Nephron progenitor cell (in vitro differentiated cells): Measurements from ENCODE around the gene PTPN22.

Experiments
- DNase-seq: peaks from one replicate; pipeline ENCODE4 v3.0.0; 2021
- H3K27ac Mint-ChIP-seq: 2 replicates; pipeline ENCODE4 v1.8.0; 2021; ENCODE audit warnings: mild to moderate bottlenecking, moderate library complexity, mixed read lengths
- H3K27me3 Mint-ChIP-seq: 2 replicates; pipeline ENCODE4 v1.8.0; 2021; ENCODE audit warnings: mild to moderate bottlenecking, low read depth, mixed read lengths; ENCODE audit not compliant: poor library complexity
- H3K36me3 Mint-ChIP-seq: 2 replicates; pipeline ENCODE4 v1.8.0; 2021; ENCODE audit warnings: low read depth, mixed read lengths
- H3K4me1 Mint-ChIP-seq: 2 replicates; pipeline ENCODE4 v1.8.0; 2021; ENCODE audit warnings: mixed read lengths
- H3K4me3 Mint-ChIP-seq: 2 replicates; pipeline ENCODE4 v1.8.0; 2021; ENCODE audit warnings: mild to moderate bottlenecking, moderate library complexity, mixed read lengths
- H3K9me3 Mint-ChIP-seq: 2 replicates; pipeline ENCODE4 v1.8.0; 2021; ENCODE audit warnings: mild to moderate bottlenecking, moderate library complexity, mixed read lengths
- CTCF ChIP-seq: fragments of 200-600 bp; sonication (generic); IDR thresholded peaks from 2 replicates; pipeline ENCODE4 v1.5.0; 2021; ENCODE audit warnings: antibody characterized with exemption

The PTPN22 gene

GRCh38 chr1:113893267-113893666, 21.8 kb upstream of the PTPN22 start:
- no peak overlapping the region for H3K4me3 Mint-ChIP-seq
- no peak overlapping the region for H3K27ac Mint-ChIP-seq
- H3K27me3 Mint-ChIP-seq: peaks cover 7% of the 10 kb centered on the region
- DNase-seq: no peak
- H3K9me3 Mint-ChIP-seq: no peaks in the 10 kb centered on the region
- no peaks in the 10 kb centered on the region for H3K4me1 Mint-ChIP-seq
- no peak for TF ChIP-seq CTCF
- H3K36me3 Mint-ChIP-seq: peaks cover 25% of the 10 kb centered on the region

- Mint-ChIP-seq H3K27me3 (peaks cover 6% of the 10 kb centered on the region), H3K9me3 (no peaks in the 10 kb centered on the region), H3K27ac (peak overlapping the region; percentile 18), H3K4me3 (no peak overlapping the region), H3K36me3 (peaks cover 16% of the 10 kb centered on the region), H3K4me1 (no peaks in the 10 kb centered on the region)
- TF ChIP-seq CTCF: no peak
- DNase-seq: no peak
These were observed 20.2 kb upstream of the PTPN22 start for GRCh38 chr1:113891631-113892220.

- no peaks in the 10 kb centered on the region for H3K4me1 Mint-ChIP-seq
- peaks cover 4% of the 10 kb centered on the region for H3K27me3 Mint-ChIP-seq
- H3K27ac Mint-ChIP-seq: no peak overlapping the region
- TF ChIP-seq CTCF: no peak
- H3K9me3 Mint-ChIP-seq: no peaks in the 10 kb centered on the region
- H3K36me3 Mint-ChIP-seq: peaks cover 8% of the 10 kb centered on the region
- no peak overlapping the region for H3K4me3 Mint-ChIP-seq
- no peak for DNase-seq
These were observed 19.3 kb upstream of the PTPN22 start for GRCh38 chr1:113890816-113891215.

GRCh38 chr1:113887402-113888175, 16.1 kb upstream of the PTPN22 start, which contains the start of gene BCL2L15:
Gene BCL2L15 (minus strand): TSS chr1:113887581. CDS start chr1:113887375, 206 bp downstream.
- Mint-ChIP-seq H3K36me3 (no peaks in the 10 kb centered on the region), H3K9me3 (no peaks in the 10 kb centered on the region), H3K4me3 (no peak within 1 kb of the TSS), H3K27me3 (peaks cover 4% of the 10 kb centered on the region), H3K27ac (no peak within 1 kb of the TSS), H3K4me1 (no peaks in the 10 kb centered on the region)
- TF ChIP-seq CTCF: no peak
- DNase-seq: no peak

GRCh38 chr1:113886417-113887401, 15.2 kb upstream of the PTPN22 start:
- Mint-ChIP-seq H3K36me3 (no peaks in the 10 kb centered on the region), H3K27me3 (peaks cover 4% of the 10 kb centered on the region), H3K4me3 (no peak overlapping the region)

More at GRCh38 chr1:113886417-113887401, 15.2 kb upstream of the PTPN22 start:
- no peak overlapping the region for H3K27ac Mint-ChIP-seq
- DNase-seq: no peak
- H3K4me1 Mint-ChIP-seq: no peaks in the 10 kb centered on the region
- no peaks in the 10 kb centered on the region for H3K9me3 Mint-ChIP-seq
- TF ChIP-seq CTCF: no peak
